Measurements from ENCODE around the gene NPIPA1.
"Not testable (repeated sequence)": the region's sequence is repeated elsewhere in the genome, so short reads cannot be mapped to it uniquely, and the experiment has no call there.

NPIPA1 gene

GRCh38 chr16:14937143-14937542, at the start of gene NPIPA1:
Gene NPIPA1 (plus strand): TSS chr16:14937443. CDS start chr16:14937443, 0 bp downstream.
- in situ Hi-C loops (cut with MboI; ENCODE audit: low sequenced_read_pairs, unreplicated experiment): not testable (repeated sequence)

GRCh38 chr16:14892111-14892510, 45.1 kb upstream of the NPIPA1 start:
- in situ Hi-C loops (cut with MboI; ENCODE audit: low sequenced_read_pairs, unreplicated experiment); DNase-seq (ENCODE audit: low spot score): not testable (repeated sequence)

More at GRCh38 chr16:14937143-14937542, at the start of gene NPIPA1:
- not testable (repeated sequence) for DNase-seq (ENCODE audit: low spot score)

GRCh38 chr16:14895382-14895781, 41.9 kb upstream of the NPIPA1 start:
- DNase-seq (ENCODE audit: low spot score); in situ Hi-C loops (cut with MboI; ENCODE audit: low sequenced_read_pairs, unreplicated experiment): not testable (repeated sequence)

GRCh38 chr16:14896023-14896422, 41.2 kb upstream of the NPIPA1 start:
- in situ Hi-C loops (cut with MboI; ENCODE audit: low sequenced_read_pairs, unreplicated experiment); DNase-seq (ENCODE audit: low spot score): not testable (repeated sequence)

- in situ Hi-C loops (cut with MboI; ENCODE audit: low sequenced_read_pairs, unreplicated experiment); DNase-seq (ENCODE audit: low spot score): not testable (repeated sequence)
Observed at GRCh38 chr16:14897006-14897664, 40.1 kb upstream of the NPIPA1 start.

- in situ Hi-C loops (cut with MboI; ENCODE audit: low sequenced_read_pairs, unreplicated experiment); DNase-seq (ENCODE audit: low spot score): not testable (repeated sequence)
Observed at GRCh38 chr16:14898162-14898561, 39.1 kb upstream of the NPIPA1 start.

- DNase-seq (ENCODE audit: low spot score); in situ Hi-C loops (cut with MboI; ENCODE audit: low sequenced_read_pairs, unreplicated experiment): not testable (repeated sequence)
Observed at GRCh38 chr16:14903191-14903957, 33.9 kb upstream of the NPIPA1 start.

GRCh38 chr16:14909744-14910143, 27.5 kb upstream of the NPIPA1 start:
- in situ Hi-C loops (cut with MboI; ENCODE audit: low sequenced_read_pairs, unreplicated experiment); DNase-seq (ENCODE audit: low spot score): not testable (repeated sequence)

GRCh38 chr16:14910833-14911629, 26.2 kb upstream of the NPIPA1 start:
- in situ Hi-C loops (cut with MboI; ENCODE audit: low sequenced_read_pairs, unreplicated experiment); DNase-seq (ENCODE audit: low spot score): not testable (repeated sequence)

- in situ Hi-C loops (cut with MboI; ENCODE audit: low sequenced_read_pairs, unreplicated experiment): not testable (repeated sequence)
Observed at GRCh38 chr16:14911954-14912353, 25.3 kb upstream of the NPIPA1 start.

GRCh38 chr16:14912588-14912987, 24.7 kb upstream of the NPIPA1 start:
- DNase-seq (ENCODE audit: low spot score); in situ Hi-C loops (cut with MboI; ENCODE audit: low sequenced_read_pairs, unreplicated experiment): not testable (repeated sequence)

More at GRCh38 chr16:14911954-14912353, 25.3 kb upstream of the NPIPA1 start:
- DNase-seq (ENCODE audit: low spot score): not testable (repeated sequence)

GRCh38 chr16:14918504-14918903, 18.7 kb upstream of the NPIPA1 start:
- in situ Hi-C loops (cut with MboI; ENCODE audit: low sequenced_read_pairs, unreplicated experiment); DNase-seq (ENCODE audit: low spot score): not testable (repeated sequence)

GRCh38 chr16:14919837-14920600, 17.2 kb upstream of the NPIPA1 start:
- DNase-seq (ENCODE audit: low spot score); in situ Hi-C loops (cut with MboI; ENCODE audit: low sequenced_read_pairs, unreplicated experiment): not testable (repeated sequence)

GRCh38 chr16:14922285-14922684, 15.0 kb upstream of the NPIPA1 start:
- in situ Hi-C loops (cut with MboI; ENCODE audit: low sequenced_read_pairs, unreplicated experiment); DNase-seq (ENCODE audit: low spot score): not testable (repeated sequence)

- DNase-seq (ENCODE audit: low spot score); in situ Hi-C loops (cut with MboI; ENCODE audit: low sequenced_read_pairs, unreplicated experiment): not testable (repeated sequence)
Observed at GRCh38 chr16:14922968-14923367, 14.3 kb upstream of the NPIPA1 start.

- in situ Hi-C loops (cut with MboI; ENCODE audit: low sequenced_read_pairs, unreplicated experiment); DNase-seq (ENCODE audit: low spot score): not testable (repeated sequence)
Observed at GRCh38 chr16:14923394-14924088, 13.7 kb upstream of the NPIPA1 start.

- in situ Hi-C loops (cut with MboI; ENCODE audit: low sequenced_read_pairs, unreplicated experiment); DNase-seq (ENCODE audit: low spot score): not testable (repeated sequence)
Observed at GRCh38 chr16:14924359-14924758, 12.9 kb upstream of the NPIPA1 start.
